HG03135 (cell line): ENCODE measurements around the gene KIFC3.
"Not testable (repeated sequence)": the region's sequence is repeated elsewhere in the genome, so short reads cannot be mapped to it uniquely, and the experiment has no call there.

Experiments used
- ATAC-seq: cut with Tn5 transposase; IDR thresholded peaks from one replicate; pipeline ENCODE4 v1.9.1; 2021; ENCODE audit warnings: mild to moderate bottlenecking, moderate library complexity; ENCODE audit not compliant: unreplicated experiment

KIFC3 gene

GRCh38 chr16:57826052-57826451, 23.8 kb upstream of the KIFC3 start:
- ATAC-seq: no peak

GRCh38 chr16:57825298-57826044, 23.2 kb upstream of the KIFC3 start:
- ATAC-seq: no peak

GRCh38 chr16:57824888-57825287, 22.6 kb upstream of the KIFC3 start:
- ATAC-seq: no peak

- no peak for ATAC-seq
These were observed 21.5 kb upstream of the KIFC3 start for GRCh38 chr16:57823836-57824235.

- no peak for ATAC-seq
These were observed 20.6 kb upstream of the KIFC3 start for GRCh38 chr16:57822856-57823255.

- ATAC-seq: no peak
These were observed 19.8 kb upstream of the KIFC3 start for GRCh38 chr16:57822018-57822553.

- no peak for ATAC-seq
These were observed 19.1 kb upstream of the KIFC3 start for GRCh38 chr16:57821149-57821971.

- no peak for ATAC-seq
These were observed 16.2 kb upstream of the KIFC3 start for GRCh38 chr16:57818377-57819064.

GRCh38 chr16:57817680-57818079, 15.4 kb upstream of the KIFC3 start:
- no peak for ATAC-seq

GRCh38 chr16:57815987-57816745, 13.9 kb upstream of the KIFC3 start:
- peak; percentile 46 for ATAC-seq

GRCh38 chr16:57814896-57815295, 12.6 kb upstream of the KIFC3 start:
- no peak for ATAC-seq

- ATAC-seq: no peak
These were observed 11.2 kb upstream of the KIFC3 start for GRCh38 chr16:57813466-57813865.

- not testable (repeated sequence) for ATAC-seq
These were observed 9.0 kb upstream of the KIFC3 start for GRCh38 chr16:57811340-57811739.

GRCh38 chr16:57810197-57811031, 8.1 kb upstream of the KIFC3 start:
- peak; percentile 99 for ATAC-seq

- peak; percentile 14 for ATAC-seq
These were observed 7.2 kb upstream of the KIFC3 start for GRCh38 chr16:57809276-57810196.

GRCh38 chr16:57808589-57809228, 6.4 kb upstream of the KIFC3 start:
- no peak for ATAC-seq

- ATAC-seq: no peak
These were observed 5.8 kb upstream of the KIFC3 start for GRCh38 chr16:57807968-57808528.
